GM12878 (cell line): ENCODE results near the gene CBLN3.
A peak's percentile ranks its signal among the peaks of the same experiment; 100 is the strongest.

ENCODE experiments used
- BRCA1 ChIP-seq: IDR thresholded peaks from 2 replicates; pipeline ENCODE4 v1.6.1; 2011; ENCODE audit warnings: low read depth, low read length, improper control_type of control experiment
- EZH2 ChIP-seq: IDR thresholded peaks from 2 replicates; pipeline ENCODE4 v1.6.1; 2012; ENCODE audit warnings: low read depth, mild to moderate bottlenecking, control low read depth, inconsistent platforms, low read length, borderline replicate concordance; ENCODE audit not compliant: control insufficient read depth
- MTA3 ChIP-seq: IDR thresholded peaks from 2 replicates; pipeline ENCODE4 v1.6.1; 2012; ENCODE audit warnings: low read length, inconsistent platforms, borderline replicate concordance
- POLR2AphosphoS5 ChIP-seq: IDR thresholded peaks from 2 replicates; pipeline ENCODE4 v1.6.1; 2011; ENCODE audit warnings: mild to moderate bottlenecking, low read length, inconsistent platforms
- TF ChIP-seq, protein P1 (sequence below): IDR thresholded peaks from 2 replicates; pipeline ENCODE4 v1.6.1; 2011; ENCODE audit warnings: borderline replicate concordance, low read depth, mild to moderate bottlenecking, moderate library complexity, mixed read lengths, low read length; ENCODE audit not compliant: insufficient read depth; ENCODE audit errors: extremely low read length
- TF ChIP-seq, protein P2 (sequence below): IDR thresholded peaks from 2 replicates; pipeline ENCODE4 v1.6.1; 2012; ENCODE audit warnings: low read depth, low read length, improper control_type of control experiment
- TF ChIP-seq, protein P3 (sequence below), 3 experiments: IDR thresholded peaks in 2 of 3; conservative IDR thresholded peaks in 1 of 3; 2 replicates each; pipeline ENCODE4 v1.5.1; 2011; ENCODE audit warnings: low read depth in 3 of 3, low read length in 3 of 3, mild to moderate bottlenecking in 3 of 3, control low read depth in 2 of 3, moderate library complexity in 2 of 3, inconsistent platforms in 1 of 3, mixed read lengths in 1 of 3; ENCODE audit not compliant: control insufficient read depth in 2 of 3, insufficient read depth in 1 of 3; ENCODE audit errors: extremely low read depth in 1 of 3
- TF ChIP-seq, protein P4 (sequence below): fragments of 450-650 bp; IDR thresholded peaks from 2 replicates; pipeline ENCODE4 v1.6.1; 2018; ENCODE audit warnings: borderline replicate concordance, mild to moderate bottlenecking; ENCODE audit not compliant: partially characterized antibody
- TF ChIP-seq, protein P5 (sequence below): IDR thresholded peaks from 2 replicates; pipeline ENCODE4 v1.6.1; 2011; ENCODE audit warnings: low read depth, mild to moderate bottlenecking, low read length, moderate library complexity, borderline replicate concordance; ENCODE audit errors: extremely low read depth

DNA sequence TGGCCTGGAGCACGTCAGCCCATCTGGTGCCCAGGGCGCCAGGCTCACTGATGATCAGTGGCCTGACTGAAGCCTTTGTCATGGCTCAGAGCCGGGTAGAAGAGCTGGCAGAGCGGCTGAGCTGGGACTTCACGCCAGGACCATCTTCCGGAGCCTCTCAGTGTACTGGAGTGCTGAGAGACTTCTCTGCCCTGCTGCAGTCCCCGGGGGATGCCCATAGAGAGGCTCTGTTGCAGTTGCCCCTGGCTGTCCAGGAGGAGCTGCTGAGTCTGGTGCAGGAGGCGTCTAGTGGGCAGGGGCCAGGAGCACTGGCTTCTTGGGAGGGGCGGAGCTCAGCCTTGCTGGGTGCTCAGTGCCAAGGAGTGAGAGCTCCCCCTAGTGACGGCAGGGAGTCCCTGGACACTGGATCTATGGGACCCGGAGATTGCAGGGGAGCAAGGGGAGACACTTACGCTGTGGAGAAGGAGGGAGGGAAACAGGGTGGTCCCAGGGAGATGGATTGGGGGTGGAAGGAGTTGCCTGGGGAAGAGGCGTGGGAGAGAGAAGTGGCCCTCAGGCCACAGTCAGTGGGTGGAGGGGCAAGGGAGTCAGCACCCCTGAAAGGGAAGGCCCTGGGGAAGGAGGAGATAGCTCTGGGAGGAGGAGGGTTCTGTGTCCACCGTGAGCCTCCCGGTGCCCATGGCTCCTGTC is 2.2 kb upstream of the CBLN3 start:
- no peak for TF ChIP-seq POLR2AphosphoS5
- TF ChIP-seq, protein P1, sequence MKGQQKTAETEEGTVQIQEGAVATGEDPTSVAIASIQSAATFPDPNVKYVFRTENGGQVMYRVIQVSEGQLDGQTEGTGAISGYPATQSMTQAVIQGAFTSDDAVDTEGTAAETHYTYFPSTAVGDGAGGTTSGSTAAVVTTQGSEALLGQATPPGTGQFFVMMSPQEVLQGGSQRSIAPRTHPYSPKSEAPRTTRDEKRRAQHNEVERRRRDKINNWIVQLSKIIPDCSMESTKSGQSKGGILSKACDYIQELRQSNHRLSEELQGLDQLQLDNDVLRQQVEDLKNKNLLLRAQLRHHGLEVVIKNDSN, result no peak
- TF ChIP-seq, protein P2, sequence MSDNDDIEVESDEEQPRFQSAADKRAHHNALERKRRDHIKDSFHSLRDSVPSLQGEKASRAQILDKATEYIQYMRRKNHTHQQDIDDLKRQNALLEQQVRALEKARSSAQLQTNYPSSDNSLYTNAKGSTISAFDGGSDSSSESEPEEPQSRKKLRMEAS, result no peak
- TF ChIP-seq, protein P3, sequence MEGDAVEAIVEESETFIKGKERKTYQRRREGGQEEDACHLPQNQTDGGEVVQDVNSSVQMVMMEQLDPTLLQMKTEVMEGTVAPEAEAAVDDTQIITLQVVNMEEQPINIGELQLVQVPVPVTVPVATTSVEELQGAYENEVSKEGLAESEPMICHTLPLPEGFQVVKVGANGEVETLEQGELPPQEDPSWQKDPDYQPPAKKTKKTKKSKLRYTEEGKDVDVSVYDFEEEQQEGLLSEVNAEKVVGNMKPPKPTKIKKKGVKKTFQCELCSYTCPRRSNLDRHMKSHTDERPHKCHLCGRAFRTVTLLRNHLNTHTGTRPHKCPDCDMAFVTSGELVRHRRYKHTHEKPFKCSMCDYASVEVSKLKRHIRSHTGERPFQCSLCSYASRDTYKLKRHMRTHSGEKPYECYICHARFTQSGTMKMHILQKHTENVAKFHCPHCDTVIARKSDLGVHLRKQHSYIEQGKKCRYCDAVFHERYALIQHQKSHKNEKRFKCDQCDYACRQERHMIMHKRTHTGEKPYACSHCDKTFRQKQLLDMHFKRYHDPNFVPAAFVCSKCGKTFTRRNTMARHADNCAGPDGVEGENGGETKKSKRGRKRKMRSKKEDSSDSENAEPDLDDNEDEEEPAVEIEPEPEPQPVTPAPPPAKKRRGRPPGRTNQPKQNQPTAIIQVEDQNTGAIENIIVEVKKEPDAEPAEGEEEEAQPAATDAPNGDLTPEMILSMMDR (IDR thresholded peaks at IDR 0.05 in 2 of 3, conservative IDR thresholded peaks at IDR 0.05 in 1 of 3; ENCODE audit: control insufficient read depth in 2 of 3, extremely low read depth in 1 of 3, insufficient read depth in 1 of 3, low read depth in 3 of 3, low read length in 3 of 3), result peak; percentile 95 to 98 (median 98)
- no peak for TF ChIP-seq EZH2
- TF ChIP-seq, protein P4, sequence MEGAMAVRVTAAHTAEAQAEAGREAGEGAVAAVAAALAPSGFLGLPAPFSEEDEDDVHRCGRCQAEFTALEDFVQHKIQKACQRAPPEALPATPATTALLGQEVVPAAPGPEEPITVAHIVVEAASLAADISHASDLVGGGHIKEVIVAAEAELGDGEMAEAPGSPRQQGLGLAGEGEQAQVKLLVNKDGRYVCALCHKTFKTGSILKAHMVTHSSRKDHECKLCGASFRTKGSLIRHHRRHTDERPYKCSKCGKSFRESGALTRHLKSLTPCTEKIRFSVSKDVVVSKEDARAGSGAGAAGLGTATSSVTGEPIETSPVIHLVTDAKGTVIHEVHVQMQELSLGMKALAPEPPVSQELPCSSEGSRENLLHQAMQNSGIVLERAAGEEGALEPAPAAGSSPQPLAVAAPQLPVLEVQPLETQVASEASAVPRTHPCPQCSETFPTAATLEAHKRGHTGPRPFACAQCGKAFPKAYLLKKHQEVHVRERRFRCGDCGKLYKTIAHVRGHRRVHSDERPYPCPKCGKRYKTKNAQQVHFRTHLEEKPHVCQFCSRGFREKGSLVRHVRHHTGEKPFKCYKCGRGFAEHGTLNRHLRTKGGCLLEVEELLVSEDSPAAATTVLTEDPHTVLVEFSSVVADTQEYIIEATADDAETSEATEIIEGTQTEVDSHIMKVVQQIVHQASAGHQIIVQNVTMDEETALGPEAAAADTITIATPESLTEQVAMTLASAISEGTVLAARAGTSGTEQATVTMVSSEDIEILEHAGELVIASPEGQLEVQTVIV, result no peak
- no peak for TF ChIP-seq BRCA1
- TF ChIP-seq MTA3, result no peak
- TF ChIP-seq, protein P5, sequence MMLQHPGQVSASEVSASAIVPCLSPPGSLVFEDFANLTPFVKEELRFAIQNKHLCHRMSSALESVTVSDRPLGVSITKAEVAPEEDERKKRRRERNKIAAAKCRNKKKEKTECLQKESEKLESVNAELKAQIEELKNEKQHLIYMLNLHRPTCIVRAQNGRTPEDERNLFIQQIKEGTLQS, result no peak
